OCI-M1 (cell line): ENCODE measurements around the gene CNDP2.

ENCODE experiments used
- DNase-seq: peaks from one replicate; lab custom pipeline; 2025; lab: John Stamatoyannopoulos, UW

The CNDP2 gene

DNA sequence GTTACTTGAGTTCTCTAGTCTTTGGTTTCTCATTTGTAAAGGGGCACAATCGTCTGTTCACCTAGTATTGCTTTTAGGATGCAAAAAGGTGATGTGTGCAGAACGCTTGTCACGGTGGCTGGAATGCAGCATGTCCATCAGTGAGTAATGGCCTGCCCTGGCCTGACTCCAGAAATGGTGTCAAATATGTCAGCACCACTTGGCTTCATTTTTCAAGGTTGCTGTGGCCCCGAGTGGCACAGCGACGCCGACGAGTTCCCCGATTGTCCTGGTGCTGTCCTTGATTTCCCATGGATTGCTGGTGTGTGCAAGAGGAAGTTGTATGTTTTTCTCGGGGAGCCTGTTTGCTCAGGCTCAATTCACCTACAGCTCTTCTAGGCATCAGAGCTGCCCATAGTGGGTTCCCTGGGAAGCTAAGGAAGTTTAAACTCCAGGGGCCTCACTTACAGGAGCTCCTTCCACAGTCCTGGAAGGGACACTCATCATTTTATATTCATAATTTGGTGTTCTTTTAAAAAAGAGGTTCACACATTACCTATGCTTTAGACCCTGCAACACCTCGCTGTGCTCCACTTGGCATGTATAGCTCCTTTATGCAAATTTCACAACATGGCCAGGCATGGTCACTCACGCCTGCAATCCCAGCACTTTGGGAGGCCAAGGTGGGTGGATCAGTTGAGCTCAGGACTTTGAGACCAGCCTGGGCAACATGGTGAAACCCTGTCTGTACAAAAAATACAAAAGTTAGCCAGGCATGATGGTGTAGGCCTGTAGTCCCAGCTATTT lies 75.9 kb downstream of the CNDP2 start:
- DNase-seq = no peak

DNA sequence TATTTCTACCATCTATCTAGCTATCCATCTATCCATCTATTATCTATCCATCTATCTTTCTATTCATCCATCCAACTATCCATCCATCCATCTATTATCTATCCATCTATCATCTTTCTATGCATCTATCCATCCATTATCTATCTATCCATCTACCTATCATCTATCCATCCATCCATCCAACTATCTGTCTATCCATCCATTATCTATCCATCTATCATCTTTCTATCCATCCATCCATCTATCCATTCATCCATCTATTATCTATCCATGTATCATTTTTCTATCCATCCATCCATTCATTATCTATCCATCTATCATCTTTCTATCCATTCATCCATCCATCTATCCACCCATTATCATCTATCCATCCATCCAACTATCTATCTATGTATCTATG lies 76.9 kb downstream of the CNDP2 start:
- DNase-seq = no peak
